AG10803 (cell line): ENCODE data around the gene DPEP1.
A peak's percentile ranks its signal among the peaks of the same experiment; 100 is the strongest.

Experiments
- DNase-seq: peaks from one replicate; pipeline ENCODE4 v3.0.0; 2010; ENCODE audit warnings: low read depth
- H3K4me3 ChIP-seq: 2 replicates; pipeline ENCODE4 v1.5.1; 2011; ENCODE audit warnings: mild to moderate bottlenecking, low read length, control low read depth
- TF ChIP-seq, protein P1 (sequence below): conservative IDR thresholded peaks from 2 replicates; pipeline ENCODE4 v1.5.1; 2011; ENCODE audit warnings: mild to moderate bottlenecking, low read length, control low read depth, inconsistent platforms

Gene DPEP1

DNA sequence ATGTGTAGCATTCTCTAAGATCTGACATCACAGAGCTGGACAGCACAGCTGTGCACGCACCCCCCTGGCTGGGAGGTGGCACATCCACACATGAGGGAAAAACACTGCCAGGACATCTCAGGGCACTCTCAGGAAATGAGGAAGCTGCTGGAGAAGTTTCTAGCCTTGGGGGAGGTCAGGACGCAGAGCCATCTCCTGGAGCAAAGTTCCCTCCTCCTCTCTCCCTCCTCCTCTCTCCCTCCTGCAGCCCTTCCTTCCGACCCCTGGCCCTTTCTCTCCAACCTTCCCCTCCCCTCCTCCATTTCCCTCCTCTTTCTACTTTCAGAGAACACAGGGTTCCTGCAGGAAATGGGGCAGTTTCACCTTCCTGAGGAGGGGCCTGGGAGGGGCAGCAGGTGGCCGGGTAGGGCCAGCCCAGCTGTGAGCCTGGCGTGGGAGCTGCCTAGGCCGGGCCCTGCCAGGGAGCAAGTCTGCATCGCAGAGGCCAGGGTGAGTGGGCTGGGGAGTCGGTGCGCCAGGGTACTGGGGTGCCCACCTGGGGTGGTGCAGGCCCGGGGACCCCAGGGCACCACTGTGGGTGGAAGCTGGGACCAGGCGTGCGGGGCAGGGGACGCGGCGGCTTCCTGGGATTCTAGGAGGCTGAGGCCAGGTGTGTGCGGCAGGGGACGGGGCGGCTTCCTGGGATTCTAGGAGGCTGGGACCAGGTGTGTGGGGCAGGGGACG is at the start of gene DPEP1:
Gene DPEP1, plus strand, starts transcription at position 412 of the 723 bp plus-strand sequence. CDS start 16,769 bp downstream, outside the sequence.
- TF ChIP-seq, protein P1, sequence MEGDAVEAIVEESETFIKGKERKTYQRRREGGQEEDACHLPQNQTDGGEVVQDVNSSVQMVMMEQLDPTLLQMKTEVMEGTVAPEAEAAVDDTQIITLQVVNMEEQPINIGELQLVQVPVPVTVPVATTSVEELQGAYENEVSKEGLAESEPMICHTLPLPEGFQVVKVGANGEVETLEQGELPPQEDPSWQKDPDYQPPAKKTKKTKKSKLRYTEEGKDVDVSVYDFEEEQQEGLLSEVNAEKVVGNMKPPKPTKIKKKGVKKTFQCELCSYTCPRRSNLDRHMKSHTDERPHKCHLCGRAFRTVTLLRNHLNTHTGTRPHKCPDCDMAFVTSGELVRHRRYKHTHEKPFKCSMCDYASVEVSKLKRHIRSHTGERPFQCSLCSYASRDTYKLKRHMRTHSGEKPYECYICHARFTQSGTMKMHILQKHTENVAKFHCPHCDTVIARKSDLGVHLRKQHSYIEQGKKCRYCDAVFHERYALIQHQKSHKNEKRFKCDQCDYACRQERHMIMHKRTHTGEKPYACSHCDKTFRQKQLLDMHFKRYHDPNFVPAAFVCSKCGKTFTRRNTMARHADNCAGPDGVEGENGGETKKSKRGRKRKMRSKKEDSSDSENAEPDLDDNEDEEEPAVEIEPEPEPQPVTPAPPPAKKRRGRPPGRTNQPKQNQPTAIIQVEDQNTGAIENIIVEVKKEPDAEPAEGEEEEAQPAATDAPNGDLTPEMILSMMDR: no peak
- no peak within 1 kb of the TSS for H3K4me3 ChIP-seq
- no peak for DNase-seq

DNA sequence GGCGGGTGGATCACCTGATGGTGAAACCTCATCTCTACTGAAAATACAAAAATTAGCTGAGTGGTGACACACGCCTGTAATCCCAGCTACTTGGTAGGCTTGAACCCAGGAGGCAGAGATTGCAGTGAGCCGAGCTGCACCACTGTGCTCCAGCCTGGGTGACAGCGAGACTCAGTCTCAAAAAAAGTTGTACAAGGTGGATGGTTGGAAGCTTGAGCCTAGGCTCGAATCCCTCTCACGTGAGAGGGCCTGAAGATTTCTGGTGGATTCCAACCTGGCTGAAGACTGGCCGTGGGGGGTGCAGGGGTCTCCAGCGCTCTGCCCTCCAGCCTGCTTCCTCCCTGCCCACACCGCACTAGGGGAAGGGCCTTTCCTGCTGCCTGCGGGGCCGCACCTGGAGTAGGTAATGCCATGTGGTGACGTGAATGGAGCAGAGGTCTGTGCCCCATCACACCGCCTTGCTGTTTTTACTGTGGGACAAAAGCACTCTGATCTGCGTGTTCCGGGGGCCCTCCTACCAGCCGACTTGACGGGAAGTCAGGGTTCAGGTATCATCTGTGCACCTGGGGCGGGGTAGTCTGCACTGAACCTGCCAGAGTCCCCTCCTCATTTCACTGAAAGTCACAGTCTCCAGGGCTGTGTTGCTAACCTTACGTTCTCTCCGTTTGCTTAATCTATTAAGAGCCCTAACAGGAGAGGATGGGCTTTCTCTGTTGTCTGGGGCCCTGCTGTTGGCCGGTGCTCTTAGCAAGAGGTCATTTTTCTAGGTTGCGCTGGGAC is 48.8 kb upstream of the DPEP1 start:
- no peak for DNase-seq
- no peak overlapping the region for H3K4me3 ChIP-seq
- TF ChIP-seq, protein P1: no peak

DNA sequence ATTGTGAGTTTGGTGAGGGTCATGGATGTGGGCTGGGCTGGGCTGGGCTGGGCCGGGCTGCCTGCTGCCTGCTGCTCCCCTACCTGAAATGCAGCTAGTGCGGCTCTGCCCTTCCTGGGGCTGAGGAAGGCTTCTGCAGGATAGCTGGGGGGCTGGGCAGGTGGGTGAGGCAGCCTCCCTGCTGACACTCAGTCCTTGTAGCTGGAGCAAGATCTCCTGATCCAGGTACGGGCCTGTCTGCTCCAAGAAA is 48.3 kb upstream of the DPEP1 start:
- no peak for DNase-seq
- H3K4me3 ChIP-seq: no peak overlapping the region
- TF ChIP-seq, protein P1: no peak

DNA sequence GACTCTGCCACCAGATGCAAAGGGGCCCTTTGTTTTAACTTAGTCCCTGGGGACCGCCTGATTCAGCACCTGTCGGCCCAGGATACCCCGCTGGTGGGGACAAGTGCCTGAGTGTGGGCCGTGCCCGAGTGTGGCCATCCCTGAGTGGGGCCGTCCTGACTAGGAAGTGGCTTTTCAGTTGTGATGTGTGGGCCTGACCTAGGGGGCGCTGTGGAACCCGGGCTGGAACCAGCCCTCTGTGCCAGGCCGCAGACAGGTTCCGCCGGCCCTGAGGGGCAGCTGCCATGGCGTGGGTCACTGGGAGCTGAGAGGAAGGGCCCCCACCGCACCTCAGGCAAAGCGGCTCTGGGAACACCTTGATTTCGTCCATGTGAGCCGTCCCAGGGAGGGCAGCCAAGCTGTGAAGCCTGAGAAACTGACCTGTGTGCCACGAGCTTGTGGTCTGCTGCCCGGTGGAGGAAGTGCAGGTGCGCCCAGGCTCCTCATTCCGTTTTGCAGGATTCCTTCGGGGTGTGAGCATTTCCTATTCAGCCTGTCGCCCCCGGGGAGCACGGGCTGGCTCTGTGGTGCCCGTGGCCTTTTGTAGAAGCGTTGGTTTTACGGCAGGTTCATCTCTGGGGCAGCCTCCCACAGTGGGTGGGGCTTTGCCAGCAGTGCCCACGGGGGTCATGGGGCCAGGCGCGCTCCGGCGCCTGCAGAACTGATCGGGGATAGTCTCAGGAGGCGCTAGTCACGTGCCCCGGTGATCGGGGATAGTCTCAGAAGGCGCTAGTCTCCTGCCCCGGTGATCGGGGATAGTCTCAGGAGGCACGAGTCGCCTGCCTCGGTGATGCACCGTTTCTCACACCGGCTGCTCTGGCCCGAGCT is 47.7 kb upstream of the DPEP1 start:
- DNase-seq: no peak
- TF ChIP-seq, protein P1: peak; percentile 55
- H3K4me3 ChIP-seq: peak overlapping the region; percentile 27

DNA sequence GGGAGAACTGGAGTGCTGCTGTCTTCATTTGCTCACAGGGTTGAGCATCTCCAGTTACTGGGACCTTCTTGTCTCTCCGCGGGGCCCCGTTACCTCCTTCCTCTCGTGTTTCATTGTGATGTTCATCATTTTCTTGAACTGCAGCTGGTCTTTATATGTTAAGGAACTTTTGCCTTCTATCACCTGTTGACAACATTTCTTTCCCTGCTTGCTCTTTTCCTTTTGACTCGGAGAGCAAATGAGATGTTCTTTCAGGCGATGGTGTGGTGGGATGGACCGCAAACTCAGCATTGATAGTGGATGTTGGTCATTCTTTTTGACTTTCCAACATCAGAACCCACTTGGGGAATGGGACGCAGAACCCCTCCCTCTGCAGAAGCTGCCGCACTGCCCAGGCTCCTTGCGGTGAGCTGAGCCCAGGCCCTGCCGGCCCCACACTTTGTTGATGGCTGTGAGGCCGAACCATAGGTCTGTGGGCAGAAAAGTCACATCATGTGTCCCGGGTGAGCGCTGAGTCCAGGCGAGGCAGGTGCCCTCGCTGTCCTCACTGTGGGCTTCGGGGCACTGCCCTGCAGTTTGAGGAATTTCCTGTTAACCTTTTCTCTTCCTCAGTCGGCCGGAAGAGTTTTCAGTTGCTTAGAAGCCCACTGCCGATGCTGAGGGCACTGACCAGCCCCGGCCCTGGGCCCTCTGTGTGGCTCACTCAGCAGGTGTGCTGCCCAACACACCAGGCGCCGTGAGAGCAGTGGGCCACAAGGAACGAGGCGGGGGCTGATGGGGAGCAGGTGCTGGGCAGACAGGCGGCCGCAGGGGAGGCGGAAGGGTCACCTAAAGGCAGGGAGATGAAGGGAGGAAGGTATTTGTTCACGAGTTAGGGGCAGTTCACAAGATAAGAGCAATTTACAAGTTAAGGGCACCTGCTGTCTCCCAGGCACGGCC is 45.5 kb upstream of the DPEP1 start:
- no peak for DNase-seq
- TF ChIP-seq, protein P1: no peak
- no peak overlapping the region for H3K4me3 ChIP-seq

DNA sequence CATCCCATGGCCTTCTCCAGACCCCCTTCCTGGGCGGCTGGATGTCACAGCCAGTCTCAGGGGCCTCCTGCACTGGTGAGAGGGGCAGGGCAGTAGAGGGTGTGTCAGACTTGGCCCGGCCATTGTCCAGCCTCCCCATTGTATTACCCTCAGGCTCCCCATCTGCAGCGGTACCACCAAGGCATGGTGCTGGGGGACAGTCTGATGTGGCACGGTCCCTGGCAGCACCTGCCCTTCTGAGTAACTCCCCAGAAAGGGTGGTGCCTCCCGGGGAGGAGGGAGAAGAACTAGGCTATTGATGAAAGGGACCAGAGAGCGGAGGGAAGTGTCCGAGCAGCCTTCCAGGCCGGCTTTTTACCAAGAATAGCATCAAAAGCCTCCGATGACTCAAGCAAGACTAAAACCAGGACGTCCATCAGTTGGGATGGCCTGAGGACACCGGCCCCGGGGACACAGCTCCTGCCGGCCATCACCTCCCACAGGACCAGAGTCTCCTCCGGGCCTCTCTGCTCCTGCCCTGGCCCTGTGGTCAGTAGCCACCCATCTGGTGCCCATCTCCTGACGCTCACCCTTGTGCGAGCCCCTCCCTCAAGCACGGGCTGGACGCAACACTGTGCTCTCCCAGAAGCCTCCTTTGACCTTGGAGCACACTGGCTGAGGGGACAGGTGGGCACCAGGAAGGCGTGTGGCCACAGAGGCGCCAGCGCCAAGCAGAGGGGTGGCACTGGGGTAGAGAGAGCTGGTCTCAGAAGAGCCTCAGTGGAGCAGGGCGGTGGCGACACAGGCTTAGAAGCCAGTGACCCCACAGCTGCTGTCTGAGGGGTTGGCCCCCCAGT is 43.7 kb upstream of the DPEP1 start:
- DNase-seq: no peak
- TF ChIP-seq, protein P1: no peak
- no peak overlapping the region for H3K4me3 ChIP-seq
